ENCODE measurements around the gene ZBTB20. TPM values are rescaled to one million over a fixed set of nuclear protein-coding genes. Genes with fewer than 3 reads are reported as not detected.

The ZBTB20 gene
- polyA plus RNA-seq, 12 donors = 1.6 to 20.0 (median 3.3) TPM

GRCh38 chr3:114408736-114409670 lies 738.1 kb downstream of the ZBTB20 start:
- no peak for DNase-seq

- DNase-seq = no peak
These were observed 740.2 kb downstream of the ZBTB20 start for GRCh38 chr3:114406922-114407321.

GRCh38 chr3:114406286-114406685 lies 740.8 kb downstream of the ZBTB20 start:
- no peak for DNase-seq

GRCh38 chr3:114405202-114405990 lies 741.7 kb downstream of the ZBTB20 start:
- no peak for DNase-seq

GRCh38 chr3:114404590-114404989 lies 742.5 kb downstream of the ZBTB20 start:
- no peak for DNase-seq

- DNase-seq = no peak
These were observed 744.2 kb downstream of the ZBTB20 start for GRCh38 chr3:114402838-114403237.

- DNase-seq = no peak
These were observed 745.7 kb downstream of the ZBTB20 start for GRCh38 chr3:114401346-114401745.

GRCh38 chr3:114400371-114400770 lies 746.7 kb downstream of the ZBTB20 start:
- no peak for DNase-seq

- DNase-seq = no peak
These were observed 752.5 kb downstream of the ZBTB20 start for GRCh38 chr3:114394551-114394950.

GRCh38 chr3:114393367-114394072 lies 753.6 kb downstream of the ZBTB20 start:
- no peak for DNase-seq

- DNase-seq = no peak
These were observed 754.3 kb downstream of the ZBTB20 start for GRCh38 chr3:114392831-114393230.

- DNase-seq = no peak
These were observed 757.9 kb downstream of the ZBTB20 start for GRCh38 chr3:114389156-114389555.

- no peak for DNase-seq
These were observed 762.6 kb downstream of the ZBTB20 start for GRCh38 chr3:114384558-114384903.

GRCh38 chr3:114383875-114384557 lies 763.1 kb downstream of the ZBTB20 start:
- peak; percentile 87 for DNase-seq

GRCh38 chr3:114380233-114380651 lies 766.8 kb downstream of the ZBTB20 start:
- DNase-seq = no peak

GRCh38 chr3:114379266-114379665 lies 767.8 kb downstream of the ZBTB20 start:
- DNase-seq = no peak

- DNase-seq = no peak
These were observed 768.3 kb downstream of the ZBTB20 start for GRCh38 chr3:114378760-114379159.

GRCh38 chr3:114377426-114377825 lies 769.7 kb downstream of the ZBTB20 start:
- no peak for DNase-seq

- no peak for DNase-seq
These were observed 770.4 kb downstream of the ZBTB20 start for GRCh38 chr3:114376516-114377185.

GRCh38 chr3:114375608-114376421 lies 771.3 kb downstream of the ZBTB20 start:
- no peak for DNase-seq

Data from muscle of arm (tissue), 12 donors.